IPS-18a (cell line): Measurements from ENCODE around the gene TLR9.

Experiments
- H3K27ac ChIP-seq: one replicate; pipeline ENCODE4 v1.5.1; 2013; ENCODE audit warnings: low read length
- H3K27me3 ChIP-seq: one replicate; pipeline ENCODE4 v1.6.1; 2013; ENCODE audit warnings: mild to moderate bottlenecking, low read length; ENCODE audit not compliant: control insufficient read depth, insufficient read depth
- H3K36me3 ChIP-seq: one replicate; pipeline ENCODE4 v1.6.1; 2013; ENCODE audit warnings: low read depth, low read length; ENCODE audit not compliant: control insufficient read depth
- H3K4me1 ChIP-seq: one replicate; pipeline ENCODE4 v1.6.1; 2013; ENCODE audit warnings: low read depth, low read length; ENCODE audit not compliant: control insufficient read depth
- H3K4me3 ChIP-seq: one replicate; pipeline ENCODE4 v1.5.1; 2013; ENCODE audit warnings: low read length
- H3K9ac ChIP-seq: one replicate; pipeline ENCODE4 v1.6.1; 2013; ENCODE audit warnings: mild to moderate bottlenecking, low read length, moderate library complexity
- H3K9me3 ChIP-seq: one replicate; pipeline ENCODE4 v1.6.1; 2013; ENCODE audit warnings: low read depth, low read length; ENCODE audit not compliant: control insufficient read depth

The TLR9 gene

DNA sequence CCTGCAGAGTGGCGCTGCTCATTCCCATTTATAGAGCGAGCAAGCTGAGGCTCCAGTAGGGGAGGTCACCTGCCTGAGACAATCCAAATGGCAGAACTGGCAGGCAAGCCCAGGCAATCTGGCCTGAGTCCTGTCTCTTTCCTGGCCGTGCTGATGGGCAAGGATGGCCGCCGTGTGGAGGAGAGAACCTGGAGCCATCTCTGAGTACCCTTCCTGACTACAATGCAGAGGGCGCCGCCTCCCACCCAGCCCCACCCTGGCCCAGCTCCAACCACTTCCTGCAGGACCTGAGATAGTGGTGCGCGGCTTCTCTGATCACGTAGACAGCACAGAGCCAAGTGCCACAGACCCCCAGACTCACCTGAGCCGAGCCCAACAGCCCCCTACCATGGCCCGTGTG lies 7.0 kb downstream of the TLR9 start:
- Histone ChIP-seq H3K9ac (no peak overlapping the region), H3K36me3 (peaks cover 16% of the 10 kb centered on the region), H3K27ac (no peak overlapping the region), H3K27me3 (no peaks in the 10 kb centered on the region), H3K9me3 (no peaks in the 10 kb centered on the region), H3K4me3 (no peak overlapping the region), H3K4me1 (peaks cover 3% of the 10 kb centered on the region)

DNA sequence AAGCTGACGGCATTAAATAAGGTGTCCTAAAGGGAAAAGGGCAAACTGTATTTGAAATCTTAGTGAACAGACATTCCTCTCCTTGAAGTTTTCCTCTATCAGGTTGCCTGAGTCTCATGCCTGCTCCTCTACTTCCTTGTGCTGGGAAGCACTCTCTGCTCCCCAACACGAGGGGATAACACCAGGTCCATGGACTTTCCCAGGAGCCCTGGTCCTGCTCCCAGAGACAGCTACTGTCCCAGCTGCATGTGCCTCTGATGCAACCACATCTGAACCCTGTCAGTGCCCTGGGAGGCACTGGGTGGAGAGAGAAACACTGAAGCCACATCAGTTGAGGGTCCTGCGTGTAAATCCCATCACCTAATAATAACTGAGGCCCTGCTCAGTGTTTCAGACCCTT lies 7.4 kb downstream of the TLR9 start:
- peaks cover 3% of the 10 kb centered on the region for H3K4me1 ChIP-seq
- H3K27me3 ChIP-seq: no peaks in the 10 kb centered on the region
- H3K27ac ChIP-seq: no peak overlapping the region
- H3K9ac ChIP-seq: no peak overlapping the region
- peaks cover 21% of the 10 kb centered on the region for H3K36me3 ChIP-seq
- H3K9me3 ChIP-seq: no peaks in the 10 kb centered on the region
- H3K4me3 ChIP-seq: no peak overlapping the region

DNA sequence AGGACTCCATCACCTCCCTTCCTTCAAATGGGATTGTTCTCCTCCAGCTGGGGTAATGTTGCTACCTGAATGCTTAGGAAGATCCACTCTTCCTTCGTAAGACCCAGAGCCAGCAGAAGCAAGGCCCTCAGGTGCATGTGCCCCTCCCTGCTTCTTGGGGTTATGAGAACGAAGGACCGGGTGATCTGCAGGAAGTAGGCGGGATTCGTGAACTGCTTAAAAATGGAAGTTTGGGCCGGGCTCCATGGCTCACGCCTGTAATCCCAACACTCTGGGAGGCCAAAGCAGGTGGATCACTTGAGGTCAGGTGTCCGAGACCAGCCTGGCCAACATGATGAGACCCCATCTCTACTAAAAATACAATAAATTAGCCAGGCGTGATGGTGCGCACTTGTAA lies 8.0 kb downstream of the TLR9 start:
- Histone ChIP-seq H3K9me3 (no peaks in the 10 kb centered on the region), H3K27ac (no peak overlapping the region), H3K4me1 (peaks cover 3% of the 10 kb centered on the region), H3K9ac (no peak overlapping the region), H3K4me3 (no peak overlapping the region), H3K36me3 (peaks cover 27% of the 10 kb centered on the region), H3K27me3 (no peaks in the 10 kb centered on the region)

DNA sequence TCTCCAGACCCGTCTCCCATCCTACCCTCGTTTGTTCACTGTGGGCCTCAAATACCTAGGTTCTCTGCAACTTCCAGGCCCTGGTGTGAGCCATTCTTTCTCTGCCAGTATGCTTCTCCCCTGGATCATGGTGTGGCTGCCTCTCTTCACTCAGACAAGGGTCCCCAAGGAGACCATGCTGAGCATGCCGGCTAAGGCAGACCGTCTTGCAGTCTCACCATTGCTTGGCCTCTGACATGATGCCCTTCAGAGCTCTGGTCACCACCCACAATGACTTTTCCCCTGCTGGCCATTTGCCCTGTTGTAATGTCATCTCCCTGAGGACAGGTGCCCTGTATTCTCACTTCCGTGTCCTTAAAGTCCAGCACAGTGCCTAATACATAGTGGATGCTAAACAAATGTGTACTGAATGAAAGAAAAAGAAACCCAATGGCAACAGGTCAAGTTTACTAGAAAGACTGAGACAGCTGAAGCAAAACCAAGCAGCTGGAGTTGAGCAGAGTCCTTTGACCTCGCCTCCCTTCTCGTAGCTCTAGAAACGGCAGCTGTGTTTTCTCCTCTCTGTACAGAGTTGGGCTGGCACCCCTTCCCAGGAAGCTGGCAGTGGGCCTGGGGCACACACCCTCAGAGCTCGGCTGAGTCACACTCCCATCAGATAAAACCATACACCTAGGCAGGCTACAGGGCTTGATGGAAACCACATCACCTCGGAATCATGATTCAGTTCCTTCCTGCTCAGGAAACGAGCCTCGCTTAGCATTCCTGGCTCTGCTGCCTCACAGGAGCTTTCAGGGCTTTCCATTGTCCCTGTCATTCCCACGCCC lies 8.6 kb downstream of the TLR9 start:
- Histone ChIP-seq H3K36me3 (peaks cover 33% of the 10 kb centered on the region), H3K4me1 (peaks cover 3% of the 10 kb centered on the region), H3K9ac (no peak overlapping the region), H3K27ac (no peak overlapping the region), H3K4me3 (no peak overlapping the region), H3K27me3 (no peaks in the 10 kb centered on the region), H3K9me3 (no peaks in the 10 kb centered on the region)

DNA sequence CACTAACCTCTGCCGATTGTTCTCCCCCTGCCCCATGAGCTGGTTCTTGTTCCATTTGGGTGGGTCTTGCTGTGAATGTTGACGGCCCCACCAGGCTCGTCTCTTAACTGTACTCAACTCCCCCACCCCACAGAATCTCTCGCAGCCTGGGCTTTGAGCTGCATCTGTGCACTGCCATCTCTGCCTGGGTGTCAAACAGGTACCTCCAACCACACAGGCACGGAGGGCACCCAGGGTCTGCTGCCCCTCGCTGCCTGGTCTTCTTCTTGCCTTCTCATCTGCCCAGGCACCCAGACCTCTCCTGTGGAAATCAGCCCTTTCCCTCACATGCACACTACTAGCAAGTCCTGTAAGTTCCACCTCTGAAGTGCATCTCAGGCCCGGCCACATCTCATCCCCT lies 10.1 kb downstream of the TLR9 start:
- no peak overlapping the region for H3K27ac ChIP-seq
- peaks cover 3% of the 10 kb centered on the region for H3K4me1 ChIP-seq
- no peak overlapping the region for H3K4me3 ChIP-seq
- H3K9ac ChIP-seq: no peak overlapping the region
- peaks cover 46% of the 10 kb centered on the region for H3K36me3 ChIP-seq
- no peaks in the 10 kb centered on the region for H3K9me3 ChIP-seq
- H3K27me3 ChIP-seq: no peaks in the 10 kb centered on the region

DNA sequence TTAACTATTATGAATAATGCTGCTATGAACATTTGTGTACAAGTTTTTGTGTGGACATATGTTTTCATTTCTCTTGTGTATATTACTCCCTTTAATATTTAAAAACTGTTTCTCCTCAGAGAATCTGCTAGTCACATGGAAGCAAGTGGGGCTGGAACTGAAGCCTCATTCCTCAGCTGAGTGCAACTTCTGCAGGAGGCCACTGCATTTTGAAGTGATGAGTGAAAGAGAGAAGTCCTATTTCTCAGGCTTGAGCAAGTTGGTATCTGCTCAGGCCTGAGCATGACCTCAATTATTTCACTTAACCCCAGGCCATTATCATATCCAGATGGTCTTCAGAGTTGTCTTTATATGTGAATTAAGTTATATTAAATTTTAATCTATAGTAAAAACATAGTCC lies 11.5 kb downstream of the TLR9 start:
- H3K4me1 ChIP-seq: peaks cover 3% of the 10 kb centered on the region
- H3K27me3 ChIP-seq: no peaks in the 10 kb centered on the region
- no peak overlapping the region for H3K4me3 ChIP-seq
- no peak overlapping the region for H3K27ac ChIP-seq
- no peaks in the 10 kb centered on the region for H3K9me3 ChIP-seq
- H3K9ac ChIP-seq: no peak overlapping the region
- peaks cover 57% of the 10 kb centered on the region for H3K36me3 ChIP-seq

DNA sequence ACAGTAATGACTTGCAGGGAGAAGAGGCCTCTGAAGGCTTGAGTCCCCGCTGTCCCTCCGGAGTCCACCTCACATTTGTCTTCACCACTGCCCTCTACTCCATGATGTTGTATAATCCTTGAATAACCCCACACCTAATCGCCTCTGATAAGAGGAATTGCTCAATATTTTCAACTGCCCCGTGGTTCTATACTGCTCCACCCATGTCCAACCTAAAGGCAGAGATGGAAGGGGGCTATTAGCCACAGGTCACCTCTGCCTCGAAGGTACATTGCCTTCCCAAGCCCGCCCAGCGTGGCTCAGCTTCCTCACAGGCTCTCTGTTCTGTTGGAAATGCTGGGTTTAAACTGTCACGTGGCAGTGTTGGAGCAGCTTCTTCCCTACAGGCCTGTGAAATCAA lies 12.4 kb downstream of the TLR9 start:
- Histone ChIP-seq H3K9me3 (no peaks in the 10 kb centered on the region), H3K4me3 (no peak overlapping the region), H3K27me3 (no peaks in the 10 kb centered on the region), H3K36me3 (peaks cover 66% of the 10 kb centered on the region), H3K4me1 (peaks cover under 1% of the 10 kb centered on the region), H3K27ac (no peak overlapping the region), H3K9ac (no peak overlapping the region)

DNA sequence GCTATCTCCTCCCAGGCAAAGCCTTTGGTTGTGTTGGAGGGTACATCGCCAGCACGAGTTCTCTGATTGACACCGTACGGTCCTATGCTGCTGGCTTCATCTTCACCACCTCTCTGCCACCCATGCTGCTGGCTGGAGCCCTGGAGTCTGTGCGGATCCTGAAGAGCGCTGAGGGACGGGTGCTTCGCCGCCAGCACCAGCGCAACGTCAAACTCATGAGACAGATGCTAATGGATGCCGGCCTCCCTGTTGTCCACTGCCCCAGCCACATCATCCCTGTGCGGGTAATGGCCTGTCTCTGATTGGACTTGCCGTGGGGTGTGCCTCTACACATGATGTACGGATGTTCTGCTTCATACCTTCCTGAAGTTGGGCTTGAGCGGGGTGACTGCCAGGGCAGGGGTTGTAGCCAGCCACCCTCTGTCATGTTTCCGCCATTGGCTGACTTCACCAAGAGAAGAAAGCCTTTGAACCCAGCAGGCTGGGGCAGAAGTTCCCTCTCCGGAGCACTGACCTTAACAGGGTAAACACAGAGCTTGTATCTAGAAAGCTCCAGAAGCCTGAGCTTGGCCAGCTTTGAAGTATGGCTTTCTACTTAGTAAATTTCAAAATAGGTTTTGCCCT lies 14.1 kb downstream of the TLR9 start:
- no peak overlapping the region for H3K27ac ChIP-seq
- H3K9me3 ChIP-seq: no peaks in the 10 kb centered on the region
- peaks cover 79% of the 10 kb centered on the region for H3K36me3 ChIP-seq
- no peaks in the 10 kb centered on the region for H3K27me3 ChIP-seq
- H3K4me3 ChIP-seq: no peak overlapping the region
- no peaks in the 10 kb centered on the region for H3K4me1 ChIP-seq
- no peak overlapping the region for H3K9ac ChIP-seq

DNA sequence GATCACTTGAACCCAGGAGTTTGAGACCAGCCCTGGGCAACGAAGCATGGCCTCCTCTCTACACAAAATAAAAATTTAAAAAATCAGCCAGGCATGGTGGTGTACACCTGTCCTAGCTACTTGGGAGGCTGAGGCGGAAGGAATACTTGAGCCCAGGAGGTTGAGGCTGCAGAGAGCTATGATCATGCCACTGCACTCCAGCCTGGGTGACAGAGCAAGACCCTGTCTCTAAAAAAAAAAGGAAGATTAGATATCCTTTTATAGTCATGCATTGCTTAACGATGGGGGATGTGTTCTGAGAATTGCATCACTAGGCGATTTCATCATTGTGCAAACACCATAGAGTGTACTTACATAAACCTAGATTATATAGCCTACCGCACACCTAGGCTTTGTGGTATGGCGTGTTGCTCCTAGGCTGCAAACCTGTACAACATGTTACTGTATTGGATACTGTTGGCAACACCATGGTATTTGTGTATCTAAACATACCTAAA lies 14.8 kb downstream of the TLR9 start:
- Histone ChIP-seq H3K27me3 (no peaks in the 10 kb centered on the region), H3K4me1 (no peaks in the 10 kb centered on the region), H3K4me3 (no peak overlapping the region), H3K36me3 (peaks cover 86% of the 10 kb centered on the region), H3K9ac (no peak overlapping the region), H3K9me3 (no peaks in the 10 kb centered on the region), H3K27ac (no peak overlapping the region)

DNA sequence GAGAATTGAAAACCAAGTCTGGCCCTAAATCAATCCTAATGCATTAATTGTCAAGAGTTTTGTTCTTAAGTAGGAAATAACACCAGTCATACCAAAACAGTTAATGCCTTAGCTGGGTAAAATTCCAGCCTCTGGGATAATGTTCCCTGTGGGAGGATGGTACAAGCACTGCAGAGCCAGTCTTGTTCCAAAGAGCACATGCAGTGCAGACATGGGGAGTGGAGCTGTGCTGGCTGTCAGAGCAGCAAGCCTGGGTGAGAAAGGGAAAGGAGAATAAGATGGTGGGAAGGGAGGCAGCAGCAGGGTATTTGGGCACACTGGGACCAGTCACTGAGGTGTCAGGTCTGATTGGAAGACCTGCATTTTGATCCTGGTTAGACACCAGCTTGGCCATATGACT lies 15.4 kb downstream of the TLR9 start:
- Histone ChIP-seq H3K4me3 (no peak overlapping the region), H3K9me3 (no peaks in the 10 kb centered on the region), H3K27ac (no peak overlapping the region), H3K27me3 (no peaks in the 10 kb centered on the region), H3K36me3 (peaks cover 90% of the 10 kb centered on the region), H3K4me1 (no peaks in the 10 kb centered on the region), H3K9ac (no peak overlapping the region)

DNA sequence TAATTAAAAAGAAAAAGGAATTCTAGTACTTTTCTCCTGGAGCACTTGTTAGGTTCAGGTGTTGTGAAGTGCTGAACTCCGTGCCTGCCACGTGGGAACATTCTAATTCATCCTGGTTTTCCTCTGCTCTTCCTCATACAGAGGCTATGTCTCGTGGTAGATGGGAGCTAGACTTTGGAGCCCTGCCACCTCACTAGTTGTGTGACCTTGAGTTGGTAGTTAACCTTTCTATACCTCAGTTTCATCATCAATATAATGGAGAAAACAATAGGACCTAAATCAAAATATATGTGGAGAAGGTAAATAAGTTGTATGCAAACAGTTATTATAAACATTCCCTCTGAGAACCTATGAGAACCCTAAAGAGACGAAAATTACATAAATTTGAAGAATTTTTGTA lies 16.9 kb downstream of the TLR9 start:
- Histone ChIP-seq H3K27me3 (no peaks in the 10 kb centered on the region), H3K9ac (no peak overlapping the region), H3K4me1 (no peaks in the 10 kb centered on the region), H3K4me3 (no peak overlapping the region), H3K36me3 (peaks cover 91% of the 10 kb centered on the region), H3K27ac (no peak overlapping the region), H3K9me3 (no peaks in the 10 kb centered on the region)
